ENCODE results near the gene CCDC91. TPM values are rescaled to one million over a fixed set of nuclear protein-coding genes. Genes with fewer than 3 reads are reported as not detected.

The CCDC91 gene
- total and polyA plus RNA-seq, 9 of the 15 experiments (the other 6 are each of a cell fraction or from before 2014, with no cell fraction given): 10.1 to 31.1 (median 26.3) TPM

DNA sequence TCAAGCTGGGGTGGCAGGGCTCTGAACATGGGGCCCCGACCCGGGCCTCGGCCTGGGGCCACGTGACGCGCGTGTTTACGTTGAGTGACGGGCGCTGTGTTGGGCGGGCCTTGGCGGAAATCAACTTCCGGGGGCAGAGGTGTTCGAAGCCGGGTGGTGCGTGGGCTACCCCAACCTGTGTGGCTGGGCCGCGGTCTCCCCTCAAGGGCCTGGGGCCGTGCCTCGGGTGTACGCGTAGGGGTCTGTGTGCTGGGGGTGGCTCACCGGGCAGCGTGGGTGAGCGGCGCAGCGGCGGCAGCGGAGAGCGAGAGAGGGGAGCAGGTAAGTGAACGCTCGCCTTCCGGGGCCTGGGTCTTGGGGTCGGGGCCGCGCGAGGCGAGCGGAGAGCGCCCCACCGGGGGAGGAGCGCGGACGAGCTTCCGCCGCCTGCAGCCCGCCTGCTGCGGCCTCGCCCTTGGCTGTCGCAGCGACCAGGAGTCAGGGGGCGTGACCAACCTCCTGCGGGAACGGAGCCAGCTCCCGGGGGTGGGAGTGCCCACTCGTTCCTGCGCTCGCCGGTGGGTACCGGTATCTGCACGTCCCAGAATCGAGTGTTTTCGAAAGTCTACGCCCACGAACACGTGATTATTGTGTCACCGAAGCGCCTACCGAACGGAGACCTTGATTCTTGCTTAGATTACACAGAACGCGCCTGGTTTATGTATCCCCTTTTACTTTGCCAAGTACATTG, at the start of gene CCDC91 (continued):
- TF ChIP-seq IRF1 (CRISPR knock-in tag; IDR thresholded peaks at IDR 0.05; ENCODE audit: borderline replicate concordance) (no peak), GTF2A2 (tag; IDR thresholded peaks at IDR 0.05) (no peak), RBM39 (optimal IDR thresholded peaks at IDR 0.05; ENCODE audit: low read depth, low read length) (no peak), ZNF253 (CRISPR knock-in tag; conservative IDR thresholded peaks at IDR 0.05) (no peak), ETV6 (IDR thresholded peaks at IDR 0.05; ENCODE audit: borderline replicate concordance in 1 of 2, low read depth in 2 of 2, low read length in 1 of 2) (no peak), ETV6 (CRISPR knock-in tag; IDR thresholded peaks at IDR 0.05; ENCODE audit: borderline replicate concordance) (0 out of 2 replicates have a peak, but pooled peaks have one; percentile 18), MTA3 (IDR thresholded peaks at IDR 0.05; ENCODE audit: borderline replicate concordance) (peak; percentile 83), E2F8 (IDR thresholded peaks at IDR 0.05; ENCODE audit: low read depth, partially characterized antibody) (no peak), KLF6 (CRISPR knock-in tag; IDR thresholded peaks at IDR 0.05; ENCODE audit: borderline replicate concordance) (no peak), ZNF57 (CRISPR knock-in tag; IDR thresholded peaks at IDR 0.05) (no peak), NFXL1 (CRISPR knock-in tag; IDR thresholded peaks at IDR 0.05) (no peak), TBP (optimal IDR thresholded peaks at IDR 0.05; ENCODE audit: low read depth, low read length) (peak; percentile 58), ZEB2 (IDR thresholded peaks at IDR 0.05) (no peak), HDAC3 (IDR thresholded peaks at IDR 0.05; ENCODE audit: borderline replicate concordance, partially characterized antibody) (no peak), TFAP4 (CRISPR knock-in tag; IDR thresholded peaks at IDR 0.05; ENCODE audit: borderline replicate concordance) (peak; percentile 69), AFF4 (CRISPR knock-in tag; IDR thresholded peaks at IDR 0.05) (peak; percentile 67; the same call in 1 of the 2 replicates)
- TF ChIP-seq, protein P1, sequence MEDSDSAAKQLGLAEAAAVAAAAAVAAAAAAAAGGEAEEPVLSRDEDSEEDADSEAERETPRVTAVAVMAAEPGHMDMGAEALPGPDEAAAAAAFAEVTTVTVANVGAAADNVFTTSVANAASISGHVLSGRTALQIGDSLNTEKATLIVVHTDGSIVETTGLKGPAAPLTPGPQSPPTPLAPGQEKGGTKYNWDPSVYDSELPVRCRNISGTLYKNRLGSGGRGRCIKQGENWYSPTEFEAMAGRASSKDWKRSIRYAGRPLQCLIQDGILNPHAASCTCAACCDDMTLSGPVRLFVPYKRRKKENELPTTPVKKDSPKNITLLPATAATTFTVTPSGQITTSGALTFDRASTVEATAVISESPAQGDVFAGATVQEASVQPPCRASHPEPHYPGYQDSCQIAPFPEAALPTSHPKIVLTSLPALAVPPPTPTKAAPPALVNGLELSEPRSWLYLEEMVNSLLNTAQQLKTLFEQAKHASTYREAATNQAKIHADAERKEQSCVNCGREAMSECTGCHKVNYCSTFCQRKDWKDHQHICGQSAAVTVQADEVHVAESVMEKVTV (CRISPR knock-in tag; IDR thresholded peaks at IDR 0.05): no peak
